Left ventricle myocardium inferior (tissue), 1 donor: Measurements from ENCODE around the gene OR2A14. TPM values are rescaled to one million over a fixed set of nuclear protein-coding genes. Genes with fewer than 3 reads are reported as not detected.
"Not testable (repeated sequence)": the region's sequence is repeated elsewhere in the genome, so short reads cannot be mapped to it uniquely, and the experiment has no call there.

Source experiments
- DNase-seq: peaks from one replicate; pipeline ENCODE4 v3.0.0-alpha.2; 2020
- H3K27ac ChIP-seq: fragments of 200-600 bp; replicated peaks from 2 replicates; pipeline ENCODE4 v1.8.0; 2021
- H3K27me3 ChIP-seq: fragments of 200-600 bp; 2 replicates; pipeline ENCODE4 v1.8.0; 2021; ENCODE audit warnings: low read depth
- H3K36me3 ChIP-seq: fragments of 200-600 bp; 2 replicates; pipeline ENCODE4 v1.8.0; 2021
- H3K4me1 ChIP-seq: fragments of 200-600 bp; 2 replicates; pipeline ENCODE4 v1.8.0; 2021
- H3K4me3 ChIP-seq: fragments of 200-600 bp; 2 replicates; pipeline ENCODE4 v1.8.0; 2021; ENCODE audit warnings: mild to moderate bottlenecking, moderate library complexity
- H3K9me3 ChIP-seq: fragments of 200-600 bp; replicated peaks from 2 replicates; pipeline ENCODE4 v1.8.0; 2021
- CTCF ChIP-seq: fragments of 200-600 bp; IDR thresholded peaks from 2 replicates; pipeline ENCODE4 v1.8.0; 2021; ENCODE audit warnings: antibody characterized with exemption, mild to moderate bottlenecking, borderline replicate concordance
- intact Hi-C: fragments of 100-400 bp; cut with micrococcal nuclease; formaldehyde crosslinking; loops from one replicate; pipeline ENCODE4 v1.11.0; 2022
- total RNA-seq: library from RNA; stranded (reverse); fragmentation: NEBNext Ultra II Directional; extraction: Animal tissue kit (Norgen Biotek cat#: 25700); gene quantifications from one replicate; pipeline ENCODE4 v1.2.1, GENCODE V29; 2021
- donor health status: DM: no; HTN: yes; CAD: no; lungs with severe emphysema.

Gene OR2A14
- total RNA-seq, 1 donor from 2014 or later, result not detected

GRCh38 chr7:144110272-144110671 is 12.7 kb upstream of the OR2A14 start:
- no peak for DNase-seq
- intact Hi-C loops, result no loop called here
- Histone ChIP-seq H3K4me3 (no peak overlapping the region), H3K4me1 (no peaks in the 10 kb centered on the region), H3K27ac (no peak overlapping the region), H3K9me3 (no peaks in the 10 kb centered on the region), H3K36me3 (no peaks in the 10 kb centered on the region), H3K27me3 (no peaks in the 10 kb centered on the region)
- no peak for TF ChIP-seq CTCF

- H3K9me3 ChIP-seq, result no peaks in the 10 kb centered on the region
- no peak for DNase-seq
- no peaks in the 10 kb centered on the region for H3K36me3 ChIP-seq
- TF ChIP-seq CTCF, result no peak
- no peaks in the 10 kb centered on the region for H3K27me3 ChIP-seq
- intact Hi-C loops, result no loop called here
- no peak overlapping the region for H3K27ac ChIP-seq
- no peaks in the 10 kb centered on the region for H3K4me1 ChIP-seq
- no peak overlapping the region for H3K4me3 ChIP-seq
These were observed 9.3 kb upstream of the OR2A14 start for GRCh38 chr7:144113651-144114050.

- no peaks in the 10 kb centered on the region for H3K9me3 ChIP-seq
- H3K4me3 ChIP-seq, result no peak overlapping the region
- DNase-seq, result no peak
- intact Hi-C loops, result no loop called here
- no peak overlapping the region for H3K27ac ChIP-seq
- no peaks in the 10 kb centered on the region for H3K27me3 ChIP-seq
- no peaks in the 10 kb centered on the region for H3K36me3 ChIP-seq
- H3K4me1 ChIP-seq, result no peaks in the 10 kb centered on the region
- TF ChIP-seq CTCF, result no peak
These were observed 4.6 kb upstream of the OR2A14 start for GRCh38 chr7:144118341-144118740.

GRCh38 chr7:144127714-144128334 is 4.8 kb downstream of the OR2A14 start:
- Histone ChIP-seq H3K27me3 (no peaks in the 10 kb centered on the region), H3K27ac (no peak overlapping the region), H3K4me1 (no peaks in the 10 kb centered on the region), H3K36me3 (no peaks in the 10 kb centered on the region), H3K4me3 (no peak overlapping the region), H3K9me3 (no peaks in the 10 kb centered on the region)
- DNase-seq, result peak; percentile 87
- TF ChIP-seq CTCF, result peak; percentile 79
- intact Hi-C loops, result no loop called here

- H3K27ac ChIP-seq, H3K9me3 ChIP-seq, H3K4me3 ChIP-seq, H3K4me1 ChIP-seq, intact Hi-C loops, DNase-seq, H3K36me3 ChIP-seq, H3K27me3 ChIP-seq: not testable (repeated sequence)
These were observed 6.6 kb downstream of the OR2A14 start for GRCh38 chr7:144129601-144130000.

- no peaks in the 10 kb centered on the region for H3K9me3 ChIP-seq
- H3K27me3 ChIP-seq, result no peaks in the 10 kb centered on the region
- intact Hi-C loops, result no loop called here
These were observed 7.8 kb downstream of the OR2A14 start for GRCh38 chr7:144130730-144131129.

More at GRCh38 chr7:144130730-144131129, 7.8 kb downstream of the OR2A14 start:
- no peak overlapping the region for H3K4me3 ChIP-seq
- TF ChIP-seq CTCF, result no peak
- H3K36me3 ChIP-seq, result no peaks in the 10 kb centered on the region
- DNase-seq, result no peak
- no peaks in the 10 kb centered on the region for H3K4me1 ChIP-seq
- no peak overlapping the region for H3K27ac ChIP-seq
